IMR-90 (cell line): ENCODE data around the gene DNM1. TPM values are rescaled to one million over a fixed set of nuclear protein-coding genes. Genes with fewer than 3 reads are reported as not detected.

Experiments
- ATAC-seq: fragments of 200-7000 bp; cut with Tn5 transposase; 2 replicates; pipeline ENCODE4 v1.9.1; 2020; ENCODE audit warnings: low read depth, mild to moderate bottlenecking, moderate library complexity
- BruUV-seq: library from RNA; stranded (reverse); fragments of 400-500 nt; replicated peaks from 2 replicates; lab custom pipeline; 2021; lab: Mats Ljungman, UMichigan
- CTCF ChIA-PET: fragments of 300-600 bp; formaldehyde crosslinking; extraction: SDS; loops from one replicate; lab custom pipeline; 2021; ENCODE audit warnings: antibody characterized with exemption; lab: Yijun Ruan, JAX
- POLR2A ChIA-PET: fragments of 300-600 bp; sonication (Branson Sonifier 250); formaldehyde crosslinking; loops from one replicate; lab custom pipeline; 2022; ENCODE audit warnings: antibody characterized with exemption; ENCODE audit not compliant: unreplicated experiment; lab: Charles Lee
- DNase-seq: peaks from one replicate; pipeline ENCODE4 v3.0.0; 2013
- H2AFZ ChIP-seq: replicated peaks from 2 replicates; pipeline ENCODE3; 2013; ENCODE audit warnings: low read length, mild to moderate bottlenecking; ENCODE audit not compliant: poor library complexity
- H2AK5ac ChIP-seq: 2 replicates; pipeline ENCODE4 v1.6.1; 2013; ENCODE audit warnings: low read depth, low read length, inconsistent platforms
- H2AK9ac ChIP-seq: replicated peaks from 2 replicates; pipeline ENCODE3; 2013; ENCODE audit warnings: mild to moderate bottlenecking, low read depth, low read length, moderate library complexity; ENCODE audit not compliant: poor library complexity
- H2BK120ac ChIP-seq: 2 replicates; pipeline ENCODE4 v1.6.1; 2013; ENCODE audit warnings: low read depth, low read length, inconsistent platforms
- H2BK15ac ChIP-seq: 3 replicates; pipeline ENCODE4 v1.6.1; 2013; ENCODE audit warnings: low read depth, low read length, inconsistent platforms
- H2BK20ac ChIP-seq: 2 replicates; pipeline ENCODE4 v1.6.1; 2013; ENCODE audit warnings: low read depth, mild to moderate bottlenecking, inconsistent platforms, low read length, moderate library complexity
- H2BK5ac ChIP-seq: 2 replicates; pipeline ENCODE4 v1.6.1; 2013; ENCODE audit warnings: mild to moderate bottlenecking, low read depth, low read length, inconsistent platforms; ENCODE audit not compliant: poor library complexity, severe bottlenecking
- H3K14ac ChIP-seq: replicated peaks from 2 replicates; pipeline ENCODE4 v1.6.1; 2013; ENCODE audit warnings: low read depth, low read length, inconsistent platforms
- H3K18ac ChIP-seq: 2 replicates; pipeline ENCODE4 v1.6.1; 2013; ENCODE audit warnings: low read depth, low read length, control low read depth
- H3K23ac ChIP-seq: 2 replicates; pipeline ENCODE4 v1.6.1; 2013; ENCODE audit warnings: low read depth, low read length, inconsistent platforms
- H3K27ac ChIP-seq: 2 replicates; pipeline ENCODE4 v1.5.1; 2013; ENCODE audit warnings: mild to moderate bottlenecking, control low read depth, low read length; ENCODE audit not compliant: insufficient read depth
- H3K27me3 ChIP-seq: 2 replicates; pipeline ENCODE4 v1.6.1; 2013; ENCODE audit warnings: low read length; ENCODE audit not compliant: control insufficient read depth, insufficient read depth
- H3K36me3 ChIP-seq: 2 replicates; pipeline ENCODE4 v1.6.1; 2013; ENCODE audit warnings: low read length, mixed read lengths; ENCODE audit not compliant: control insufficient read depth, insufficient read depth
- H3K4ac ChIP-seq: 2 replicates; pipeline ENCODE4 v1.6.1; 2013; ENCODE audit warnings: low read depth, low read length, inconsistent platforms
- H3K4me1 ChIP-seq: 2 replicates; pipeline ENCODE4 v1.6.1; 2013; ENCODE audit warnings: low read length, mixed read lengths; ENCODE audit not compliant: control insufficient read depth, insufficient read depth
- H3K4me2 ChIP-seq: 2 replicates; pipeline ENCODE4 v1.6.1; 2013; ENCODE audit warnings: low read depth, mild to moderate bottlenecking, control low read depth, low read length, moderate library complexity
- H3K4me3 ChIP-seq: 2 replicates; pipeline ENCODE4 v1.5.1; 2013; ENCODE audit warnings: low read depth, mild to moderate bottlenecking, control low read depth, low read length, moderate library complexity; ENCODE audit not compliant: insufficient read depth
- H3K56ac ChIP-seq: 2 replicates; pipeline ENCODE4 v1.6.1; 2013; ENCODE audit warnings: low read length, inconsistent platforms; ENCODE audit not compliant: insufficient read depth; ENCODE audit errors: extremely low read depth
- H3K79me1 ChIP-seq, 2 experiments: 2 replicates each; pipeline ENCODE4 v1.6.1; 2013; ENCODE audit warnings: low read length in 2 of 2, inconsistent platforms in 1 of 2, low read depth in 1 of 2
- H3K9ac ChIP-seq: 2 replicates; pipeline ENCODE4 v1.6.1; 2013; ENCODE audit warnings: low read depth, low read length, control low read depth
- H3K9me1 ChIP-seq: 2 replicates; pipeline ENCODE4 v1.6.1; 2013; ENCODE audit warnings: low read length, inconsistent platforms; ENCODE audit not compliant: insufficient read depth
- H3K9me3 ChIP-seq: 2 replicates; pipeline ENCODE4 v1.6.1; 2013; ENCODE audit warnings: low read length; ENCODE audit not compliant: control insufficient read depth, insufficient read depth
- H4K20me1 ChIP-seq: 2 replicates; pipeline ENCODE4 v1.6.1; 2013; ENCODE audit warnings: low read length, inconsistent platforms; ENCODE audit not compliant: insufficient read depth
- H4K5ac ChIP-seq: 2 replicates; pipeline ENCODE4 v1.6.1; 2013; ENCODE audit warnings: mild to moderate bottlenecking, low read depth, low read length, control low read depth
- H4K8ac ChIP-seq, 2 experiments: 2 replicates each; pipeline ENCODE4 v1.6.1; 2013; ENCODE audit warnings: low read depth in 2 of 2, low read length in 2 of 2, control low read depth in 1 of 2, inconsistent platforms in 1 of 2
- H4K91ac ChIP-seq: 2 replicates; pipeline ENCODE4 v1.6.1; 2013; ENCODE audit warnings: low read depth, low read length, inconsistent platforms; ENCODE audit not compliant: insufficient read depth
- BHLHE40 ChIP-seq: fragments of 150-350 bp; IDR thresholded peaks from 2 replicates; pipeline ENCODE4 v1.6.1; 2016; ENCODE audit warnings: mild to moderate bottlenecking, low read depth, low read length
- CHD1 ChIP-seq: IDR thresholded peaks from 2 replicates; pipeline ENCODE4 v1.6.1; 2012; ENCODE audit warnings: low read depth, low read length, improper control_type of control experiment
- FOS ChIP-seq: fragments of 150-350 bp; IDR thresholded peaks from 2 replicates; pipeline ENCODE4 v1.6.1; 2016; ENCODE audit warnings: low read depth, low read length
- MAFK ChIP-seq: IDR thresholded peaks from 2 replicates; pipeline ENCODE4 v1.6.1; 2012; ENCODE audit warnings: low read depth, low read length, improper control_type of control experiment
- MXI1 ChIP-seq: IDR thresholded peaks from 2 replicates; pipeline ENCODE4 v1.6.1; 2012; ENCODE audit warnings: low read depth, mild to moderate bottlenecking, low read length, moderate library complexity, borderline replicate concordance
- NFE2L2 ChIP-seq: fragments of 150-350 bp; IDR thresholded peaks from 2 replicates; pipeline ENCODE4 v1.6.1; 2016; ENCODE audit warnings: low read depth, mild to moderate bottlenecking, low read length
- POLR2A ChIP-seq: IDR thresholded peaks from 2 replicates; pipeline ENCODE4 v1.6.1; 2012; ENCODE audit warnings: mild to moderate bottlenecking, low read depth, low read length
- RAD21 ChIP-seq: IDR thresholded peaks from 2 replicates; pipeline ENCODE4 v1.6.1; 2012; ENCODE audit warnings: low read length, improper control_type of control experiment
- RCOR1 ChIP-seq: IDR thresholded peaks from 2 replicates; pipeline ENCODE4 v1.6.1; 2012; ENCODE audit warnings: mild to moderate bottlenecking, low read length, improper control_type of control experiment; ENCODE audit not compliant: insufficient replicate concordance
- RFX5 ChIP-seq: IDR thresholded peaks from 2 replicates; pipeline ENCODE4 v1.8.0; 2012; ENCODE audit warnings: low read depth, mild to moderate bottlenecking, low read length, moderate library complexity
- SMC3 ChIP-seq: fragments of 150-350 bp; IDR thresholded peaks from 2 replicates; pipeline ENCODE4 v1.6.1; 2016; ENCODE audit warnings: low read depth, mild to moderate bottlenecking, antibody characterized with exemption, low read length, moderate library complexity
- WGBS, 2 experiments: methylation state at CpG; one replicate each; pipeline versions ENCODE4 v1.1.5 to v1.1.7; 2013; ENCODE audit warnings: missing lambda C conversion rate in 2 of 2; ENCODE audit not compliant: insufficient read length in 1 of 2; ENCODE audit errors: extremely low coverage in 2 of 2; 5-methylcytosine and 5-hydroxymethylcytosine counted together
- dilution Hi-C: fragments of 300-500 bp; cut with HindIII; formaldehyde crosslinking; loops from one replicate; pipeline ENCODE4 v1.14.3; 2018; ENCODE audit warnings: low sequenced_read_pairs; ENCODE audit not compliant: unreplicated experiment
- in situ Hi-C: fragments of 300-500 bp; cut with MboI; formaldehyde crosslinking; loops from 3 replicates; pipeline ENCODE4 v1.14.3; 2019; ENCODE audit warnings: low sequenced_read_pairs, inconsistent platforms, mixed read lengths
- intact Hi-C: fragments of 100-400 bp; cut with micrococcal nuclease; formaldehyde crosslinking; loops from 2 replicates; pipeline ENCODE4 v1.10.0; 2022
- polyA plus RNA-seq, 3 experiments: library from polyadenylated mRNA; depleted of rRNA; stranded (reverse); fragments of >200 nt; gene quantifications; 2 replicates each; pipeline ENCODE4 v1.2.3, GENCODE V29; 2012; ENCODE audit warnings: low replicate concordance in 1 of 3
- total RNA-seq: library from RNA; depleted of rRNA; stranded (reverse); fragments of >200 nt; gene quantifications from 2 replicates; pipeline ENCODE4 v1.2.3, GENCODE V29; 2012
- TF ChIP-seq, protein P1 (sequence below): fragments of 150-350 bp; IDR thresholded peaks from 2 replicates; pipeline ENCODE4 v1.6.1; 2017; ENCODE audit warnings: mild to moderate bottlenecking, antibody characterized with exemption, low read length, low read depth
- TF ChIP-seq, protein P2 (sequence below): conservative IDR thresholded peaks from 2 replicates; pipeline ENCODE4 v1.5.1; 2012; ENCODE audit warnings: mild to moderate bottlenecking, low read depth, low read length, improper control_type of control experiment
- TF ChIP-seq, protein P3 (sequence below): fragments of 150-350 bp; IDR thresholded peaks from 2 replicates; pipeline ENCODE4 v1.6.1; 2016; ENCODE audit warnings: low read depth, mild to moderate bottlenecking, low read length, moderate library complexity, borderline replicate concordance

Gene DNM1
- total and polyA plus RNA-seq, 2 of the 4 experiments (the other 2 are of a cell fraction): 13.6 to 17.7 TPM

DNA sequence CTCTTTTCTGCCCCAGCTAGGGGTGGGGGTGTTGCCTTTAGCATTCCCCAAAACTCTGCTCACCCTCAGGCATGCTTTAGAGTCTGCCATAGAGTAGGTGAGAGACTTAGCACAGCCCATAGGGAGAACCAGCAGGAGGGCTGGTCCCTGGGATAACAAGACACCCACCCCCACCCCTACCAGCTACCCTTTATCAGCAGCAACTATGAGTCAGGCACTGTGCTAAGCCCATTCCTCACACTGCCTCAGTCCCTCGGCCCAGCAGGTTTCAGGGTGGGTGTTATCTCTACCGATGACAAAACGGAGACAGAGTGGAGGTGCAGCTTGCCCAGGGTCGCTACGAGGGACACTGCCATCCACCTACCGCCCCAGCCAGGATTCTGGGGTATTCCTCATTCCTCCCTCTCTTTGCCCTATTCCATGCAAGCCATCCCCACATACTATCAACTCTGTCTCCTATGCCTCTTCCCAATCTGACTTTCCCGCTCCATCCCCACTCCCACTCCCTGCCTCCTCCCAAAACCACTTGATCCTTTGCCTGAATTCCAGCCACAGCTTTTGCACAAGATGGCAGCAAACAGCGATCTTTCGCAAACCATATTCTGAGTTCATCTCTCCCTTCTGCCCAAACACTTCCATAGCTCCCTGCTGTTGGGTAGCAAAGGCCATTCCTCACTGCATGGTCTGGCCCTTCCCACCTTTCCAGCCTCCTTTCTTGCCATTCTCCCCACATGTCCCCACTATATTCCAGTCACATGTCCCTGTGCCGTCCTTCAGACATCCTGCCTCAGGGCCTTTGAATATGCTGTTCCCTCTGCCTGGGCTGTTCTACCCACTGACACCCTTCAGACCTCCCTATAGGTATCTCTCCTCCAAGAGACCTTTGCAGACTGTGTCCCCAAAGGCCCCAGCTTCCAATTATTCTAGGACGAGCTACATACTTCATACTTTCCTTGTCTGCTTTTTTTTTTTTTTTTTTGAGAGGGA lies 16.9 kb upstream of the DNM1 start:
- no peak overlapping the region for H2BK20ac ChIP-seq
- dilution Hi-C loops (no loop called here), in situ Hi-C loops (no loop called here), intact Hi-C loops (no loop called here)
- no peak overlapping the region for H2BK5ac ChIP-seq
- no peaks in the 10 kb centered on the region for H3K27me3 ChIP-seq
- peaks cover 6% of the 10 kb centered on the region for H3K4me1 ChIP-seq
- peaks cover 20 to 42% of the 10 kb centered on the region in 2 experiments for H3K79me1 ChIP-seq
- ChIA-PET POLR2A (no interaction called here), CTCF (interaction anchor here (1.1 kb wide), 1 partner anchor 16 kb away, joined by 3 read pairs; no protein-coding TSS in a partner anchor)
- H2AFZ ChIP-seq: peak overlapping the region; percentile 58
- H3K9me1 ChIP-seq: 0 out of 2 replicates have a peak, but pooled peaks cover 4% of the 10 kb centered on the region
- no peaks in the 10 kb centered on the region for H3K9me3 ChIP-seq
- H2BK15ac ChIP-seq: no peak overlapping the region
- H3K4me3 ChIP-seq: no peak overlapping the region
- H4K8ac ChIP-seq: no peak overlapping the region
- no TSS peak for BruUV-seq
- H3K23ac ChIP-seq: no peak overlapping the region
- ATAC-seq (no peak), DNase-seq (no peak)
- 93% methylated on average over 9 of the region's 11 CpGs; no CpG with 5 or more reads in 1 of the 2 experiments for WGBS, 2 experiments
- H2AK9ac ChIP-seq: no peak overlapping the region
- H4K20me1 ChIP-seq: no peaks in the 10 kb centered on the region; the same call in 1 of the 2 replicates
- no peak overlapping the region for H3K4ac ChIP-seq
- no peak overlapping the region for H3K14ac ChIP-seq
- no peak overlapping the region for H3K4me2 ChIP-seq
- no peak overlapping the region for H4K91ac ChIP-seq
- no peak overlapping the region for H3K56ac ChIP-seq
- H4K5ac ChIP-seq: no peak overlapping the region
- no peak overlapping the region for H3K27ac ChIP-seq
- no peak overlapping the region for H3K9ac ChIP-seq
- peaks cover 45% of the 10 kb centered on the region for H3K36me3 ChIP-seq
- H3K18ac ChIP-seq: no peak overlapping the region
- no peak overlapping the region for H2AK5ac ChIP-seq
- H2BK120ac ChIP-seq: no peak overlapping the region
- TF ChIP-seq FOS (no peak), CHD1 (no peak), MXI1 (no peak), NFE2L2 (no peak), SMC3 (no peak), POLR2A (no peak), RCOR1 (no peak), RFX5 (no peak), MAFK (no peak), BHLHE40 (no peak), RAD21 (no peak)
- TF ChIP-seq, protein P1, sequence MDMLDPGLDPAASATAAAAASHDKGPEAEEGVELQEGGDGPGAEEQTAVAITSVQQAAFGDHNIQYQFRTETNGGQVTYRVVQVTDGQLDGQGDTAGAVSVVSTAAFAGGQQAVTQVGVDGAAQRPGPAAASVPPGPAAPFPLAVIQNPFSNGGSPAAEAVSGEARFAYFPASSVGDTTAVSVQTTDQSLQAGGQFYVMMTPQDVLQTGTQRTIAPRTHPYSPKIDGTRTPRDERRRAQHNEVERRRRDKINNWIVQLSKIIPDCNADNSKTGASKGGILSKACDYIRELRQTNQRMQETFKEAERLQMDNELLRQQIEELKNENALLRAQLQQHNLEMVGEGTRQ: no peak
- TF ChIP-seq, protein P2, sequence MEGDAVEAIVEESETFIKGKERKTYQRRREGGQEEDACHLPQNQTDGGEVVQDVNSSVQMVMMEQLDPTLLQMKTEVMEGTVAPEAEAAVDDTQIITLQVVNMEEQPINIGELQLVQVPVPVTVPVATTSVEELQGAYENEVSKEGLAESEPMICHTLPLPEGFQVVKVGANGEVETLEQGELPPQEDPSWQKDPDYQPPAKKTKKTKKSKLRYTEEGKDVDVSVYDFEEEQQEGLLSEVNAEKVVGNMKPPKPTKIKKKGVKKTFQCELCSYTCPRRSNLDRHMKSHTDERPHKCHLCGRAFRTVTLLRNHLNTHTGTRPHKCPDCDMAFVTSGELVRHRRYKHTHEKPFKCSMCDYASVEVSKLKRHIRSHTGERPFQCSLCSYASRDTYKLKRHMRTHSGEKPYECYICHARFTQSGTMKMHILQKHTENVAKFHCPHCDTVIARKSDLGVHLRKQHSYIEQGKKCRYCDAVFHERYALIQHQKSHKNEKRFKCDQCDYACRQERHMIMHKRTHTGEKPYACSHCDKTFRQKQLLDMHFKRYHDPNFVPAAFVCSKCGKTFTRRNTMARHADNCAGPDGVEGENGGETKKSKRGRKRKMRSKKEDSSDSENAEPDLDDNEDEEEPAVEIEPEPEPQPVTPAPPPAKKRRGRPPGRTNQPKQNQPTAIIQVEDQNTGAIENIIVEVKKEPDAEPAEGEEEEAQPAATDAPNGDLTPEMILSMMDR: no peak
- TF ChIP-seq, protein P3, sequence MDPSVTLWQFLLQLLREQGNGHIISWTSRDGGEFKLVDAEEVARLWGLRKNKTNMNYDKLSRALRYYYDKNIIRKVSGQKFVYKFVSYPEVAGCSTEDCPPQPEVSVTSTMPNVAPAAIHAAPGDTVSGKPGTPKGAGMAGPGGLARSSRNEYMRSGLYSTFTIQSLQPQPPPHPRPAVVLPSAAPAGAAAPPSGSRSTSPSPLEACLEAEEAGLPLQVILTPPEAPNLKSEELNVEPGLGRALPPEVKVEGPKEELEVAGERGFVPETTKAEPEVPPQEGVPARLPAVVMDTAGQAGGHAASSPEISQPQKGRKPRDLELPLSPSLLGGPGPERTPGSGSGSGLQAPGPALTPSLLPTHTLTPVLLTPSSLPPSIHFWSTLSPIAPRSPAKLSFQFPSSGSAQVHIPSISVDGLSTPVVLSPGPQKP: no peak
